Activated CD8-positive, alpha-beta memory T cell treated with anti-CD3 and anti-CD28 coated beads for 4 hours (primary cell): ENCODE results near the gene CRISPLD2.

Experiments used
- DNase-seq, 2 donors: peaks; one replicate each; pipeline ENCODE4 v3.0.0-alpha.2; 2020; ENCODE audit warnings: low read depth in 2 of 2

Gene CRISPLD2, protein sequence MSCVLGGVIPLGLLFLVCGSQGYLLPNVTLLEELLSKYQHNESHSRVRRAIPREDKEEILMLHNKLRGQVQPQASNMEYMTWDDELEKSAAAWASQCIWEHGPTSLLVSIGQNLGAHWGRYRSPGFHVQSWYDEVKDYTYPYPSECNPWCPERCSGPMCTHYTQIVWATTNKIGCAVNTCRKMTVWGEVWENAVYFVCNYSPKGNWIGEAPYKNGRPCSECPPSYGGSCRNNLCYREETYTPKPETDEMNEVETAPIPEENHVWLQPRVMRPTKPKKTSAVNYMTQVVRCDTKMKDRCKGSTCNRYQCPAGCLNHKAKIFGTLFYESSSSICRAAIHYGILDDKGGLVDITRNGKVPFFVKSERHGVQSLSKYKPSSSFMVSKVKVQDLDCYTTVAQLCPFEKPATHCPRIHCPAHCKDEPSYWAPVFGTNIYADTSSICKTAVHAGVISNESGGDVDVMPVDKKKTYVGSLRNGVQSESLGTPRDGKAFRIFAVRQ

DNA sequence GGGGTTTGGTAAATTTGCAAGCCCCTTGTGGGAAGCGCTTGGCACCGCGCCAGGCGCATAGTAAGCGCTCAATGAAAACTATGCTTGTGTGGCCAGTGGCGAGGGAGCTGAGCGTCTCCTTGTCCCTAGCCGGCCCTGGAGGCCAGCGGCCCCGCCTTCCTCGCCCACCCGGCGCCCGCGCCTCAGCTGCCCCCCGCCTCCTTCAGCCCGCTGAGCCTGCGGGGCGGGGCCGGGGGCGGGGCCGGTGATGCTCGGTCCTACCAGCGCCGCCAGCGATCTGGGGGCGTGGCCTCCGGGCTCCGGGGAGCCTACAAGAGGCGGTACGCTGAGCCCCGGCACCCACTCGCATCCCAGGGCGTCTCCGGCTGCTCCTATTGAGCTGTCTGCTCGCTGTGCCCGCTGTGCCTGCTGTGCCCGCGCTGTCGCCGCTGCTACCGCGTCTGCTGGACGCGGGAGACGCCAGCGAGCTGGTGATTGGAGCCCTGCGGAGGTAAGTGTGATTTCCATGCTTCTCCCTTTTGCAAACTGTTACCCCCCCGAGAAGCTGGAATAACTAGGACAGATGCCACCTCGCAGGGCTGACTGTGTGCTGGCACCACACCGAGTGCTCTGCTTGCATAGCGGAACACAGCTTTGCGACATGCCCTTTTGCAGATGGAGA is at the start of gene CRISPLD2:
Gene CRISPLD2 (plus strand): TSS at position 342 of the 661 bp plus-strand sequence. CDS start 18,511 bp downstream, outside the sequence.
- peak; percentile 60 to 69 for DNase-seq

DNA sequence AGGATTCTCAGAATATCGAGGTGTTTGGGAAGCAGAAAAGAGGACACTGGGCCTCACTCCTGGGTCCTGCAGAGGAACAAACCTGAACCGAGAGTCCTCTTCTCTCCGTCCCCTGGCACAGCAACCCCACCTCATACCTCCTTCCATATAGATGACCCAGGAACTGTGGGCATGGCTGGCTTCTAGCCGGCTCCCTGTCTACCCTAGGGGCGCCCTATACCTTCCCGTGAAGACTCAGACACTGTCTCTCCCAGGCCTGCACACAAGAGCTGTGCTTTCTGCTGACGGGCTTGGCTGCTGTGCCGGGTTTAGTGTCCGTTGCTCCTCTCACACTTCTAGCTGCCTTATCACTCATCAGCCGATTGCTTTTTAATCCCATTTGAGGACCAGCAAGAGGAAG is 46.5 kb upstream of the CRISPLD2 start:
- DNase-seq = no peak

DNA sequence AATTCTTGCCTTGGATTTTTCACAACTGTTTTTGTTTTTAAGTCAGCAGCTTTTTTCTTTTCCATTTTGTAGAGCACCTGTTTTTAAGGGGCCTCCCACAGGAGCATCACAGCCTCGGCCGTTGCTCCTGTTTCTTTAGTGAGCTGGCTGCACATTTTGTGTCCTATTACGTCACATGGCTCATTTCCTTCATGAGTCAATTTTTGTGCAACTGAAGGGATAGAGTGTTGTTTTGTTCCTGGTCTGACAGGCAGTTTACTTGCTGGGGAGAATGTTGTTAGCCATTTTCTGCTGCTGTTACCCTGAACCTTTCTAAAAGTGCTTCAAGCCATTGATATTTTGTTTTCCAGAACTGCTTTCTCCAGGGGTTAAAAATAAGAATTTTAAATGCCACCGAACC is 45.0 kb upstream of the CRISPLD2 start:
- DNase-seq = no peak

DNA sequence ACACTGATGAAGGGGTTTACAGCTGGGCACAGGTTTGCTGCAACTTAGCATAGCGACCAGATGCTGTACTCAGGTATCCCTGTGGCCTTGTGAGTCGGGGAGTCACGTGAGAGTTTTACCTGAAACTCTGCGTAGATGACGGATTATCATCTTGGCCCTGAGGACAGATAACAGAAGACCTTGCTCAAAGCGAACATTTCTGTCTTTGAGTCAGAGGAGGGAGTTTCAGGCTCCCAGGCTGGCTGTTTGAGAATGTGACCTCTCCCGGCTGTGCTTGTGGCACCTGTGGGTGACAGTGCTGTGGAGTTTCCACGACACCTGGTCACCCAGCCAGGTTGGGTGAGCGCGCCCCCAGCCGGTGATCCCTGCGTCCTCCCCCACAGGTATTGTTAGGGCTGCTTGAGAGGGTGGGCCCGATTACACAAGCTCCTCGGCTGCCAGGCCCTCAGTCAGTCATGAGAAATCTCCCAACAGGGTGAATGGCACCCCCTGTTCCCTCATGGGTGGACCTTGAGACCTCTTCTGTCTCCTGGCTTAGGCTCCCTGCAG is 44.4 kb upstream of the CRISPLD2 start:
- DNase-seq = no peak

DNA sequence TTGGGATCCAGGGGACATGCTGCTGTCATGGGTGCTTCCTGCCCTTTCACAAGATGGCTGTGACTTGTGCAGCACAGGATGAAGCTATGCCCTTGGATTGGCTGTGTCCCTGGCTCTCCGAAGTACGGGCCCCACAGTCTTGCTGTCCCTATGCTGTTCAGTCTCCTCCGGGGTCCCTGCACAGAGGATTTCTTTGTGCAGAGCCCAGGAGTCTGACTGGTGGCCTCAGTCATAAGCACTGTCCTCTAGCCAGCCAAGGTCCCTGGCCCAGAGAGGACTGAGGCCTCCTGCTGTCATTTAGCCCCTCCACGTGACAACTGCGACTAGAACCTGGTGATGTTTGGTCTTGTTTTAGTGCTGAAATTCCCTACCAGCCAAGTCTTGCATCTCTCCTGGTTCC is 42.4 kb upstream of the CRISPLD2 start:
- DNase-seq = no peak

DNA sequence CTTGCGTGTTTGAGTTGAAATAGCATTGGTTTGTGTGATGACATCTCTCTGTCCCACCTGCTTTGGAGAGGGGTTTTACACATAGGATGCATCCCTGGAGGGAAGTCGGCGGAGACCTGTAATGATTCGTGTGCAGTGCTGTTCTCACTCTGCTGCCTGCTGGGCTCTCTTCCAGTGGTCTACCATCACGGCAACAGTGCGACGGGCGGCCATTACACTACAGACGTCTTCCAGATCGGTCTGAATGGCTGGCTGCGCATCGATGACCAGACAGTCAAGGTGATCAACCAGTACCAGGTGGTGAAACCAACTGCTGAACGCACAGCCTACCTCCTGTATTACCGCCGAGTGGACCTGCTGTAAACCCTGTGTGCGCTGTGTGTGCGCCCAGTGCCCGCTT is 41.1 kb upstream of the CRISPLD2 start:
- no peak for DNase-seq

DNA sequence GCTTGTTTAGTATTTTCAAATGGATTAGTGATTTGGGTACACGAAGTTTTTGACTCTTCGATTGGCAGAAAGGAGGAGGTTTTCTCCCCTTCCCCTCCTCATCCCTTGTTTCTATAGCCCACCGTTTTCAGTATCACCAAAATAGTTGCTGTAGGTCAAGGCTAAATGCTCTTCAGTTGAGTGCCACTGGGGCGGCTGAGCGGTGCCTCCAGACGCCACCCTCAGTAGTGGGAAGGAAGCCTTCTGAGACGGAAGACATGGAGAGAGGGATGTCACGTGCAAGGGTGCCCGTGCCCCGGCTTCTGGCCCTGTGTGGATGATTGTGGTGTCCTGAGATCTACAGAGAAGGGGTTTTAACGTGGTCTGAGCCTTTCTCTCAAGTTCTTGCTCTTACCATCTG is 39.7 kb upstream of the CRISPLD2 start:
- DNase-seq = no peak

DNA sequence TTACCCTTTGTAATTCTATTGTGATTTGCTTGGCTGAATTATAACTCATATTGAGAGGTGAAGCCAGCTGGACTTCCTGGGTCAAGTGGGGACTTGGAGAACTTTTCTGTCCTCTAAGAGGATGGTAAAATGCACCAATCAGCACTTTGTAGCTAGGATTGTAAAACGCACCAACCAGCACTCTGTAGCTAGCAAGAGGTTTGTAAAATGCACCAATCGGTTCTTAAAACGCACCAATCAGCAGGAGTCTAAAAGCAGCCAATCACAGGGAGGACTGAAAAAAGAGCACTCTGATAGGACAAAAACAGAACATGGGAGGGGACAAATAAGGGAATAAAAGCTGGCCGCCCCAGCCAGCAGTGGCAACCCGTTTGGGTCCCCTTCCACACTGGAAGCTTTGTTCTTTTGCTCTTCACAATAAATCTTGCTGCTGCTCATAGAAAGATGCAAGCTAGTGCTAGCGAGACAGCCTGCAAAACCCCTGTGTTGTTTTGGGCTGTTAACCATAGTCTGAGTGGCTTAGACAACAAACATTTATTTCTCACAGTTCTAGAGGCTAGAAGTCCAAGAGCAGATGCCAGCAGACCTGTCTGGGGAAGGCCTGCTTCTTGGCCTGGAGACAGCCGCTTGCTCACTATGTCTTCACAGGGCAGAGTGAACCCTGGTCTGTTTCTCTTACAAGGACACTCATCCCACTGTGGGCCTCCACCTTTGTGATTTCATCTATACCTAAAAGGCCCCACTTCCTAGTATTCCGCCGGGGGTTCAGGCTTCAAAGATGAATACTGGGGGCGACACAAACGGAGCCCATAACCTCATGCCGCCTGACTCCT is 39.0 kb upstream of the CRISPLD2 start:
- DNase-seq = no peak

DNA sequence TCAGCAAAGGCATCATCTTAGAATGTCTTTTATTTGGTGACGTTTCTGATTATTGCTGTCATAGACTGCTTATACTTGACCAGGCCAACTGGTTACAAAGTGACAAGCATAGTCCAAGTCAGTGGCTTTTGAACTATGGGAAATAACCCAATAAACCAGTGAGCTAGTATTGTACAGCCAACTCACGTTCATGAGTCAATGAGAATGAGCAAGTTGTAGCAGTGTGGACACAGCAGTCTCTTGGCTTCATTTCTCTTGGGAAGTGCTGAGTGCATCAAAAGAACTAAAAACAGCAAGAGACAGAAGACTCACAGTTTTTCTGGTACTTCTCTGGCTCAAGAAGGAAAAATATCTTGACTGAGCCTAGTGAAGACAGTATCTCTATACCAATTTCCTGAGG is 36.9 kb upstream of the CRISPLD2 start:
- DNase-seq = no peak

DNA sequence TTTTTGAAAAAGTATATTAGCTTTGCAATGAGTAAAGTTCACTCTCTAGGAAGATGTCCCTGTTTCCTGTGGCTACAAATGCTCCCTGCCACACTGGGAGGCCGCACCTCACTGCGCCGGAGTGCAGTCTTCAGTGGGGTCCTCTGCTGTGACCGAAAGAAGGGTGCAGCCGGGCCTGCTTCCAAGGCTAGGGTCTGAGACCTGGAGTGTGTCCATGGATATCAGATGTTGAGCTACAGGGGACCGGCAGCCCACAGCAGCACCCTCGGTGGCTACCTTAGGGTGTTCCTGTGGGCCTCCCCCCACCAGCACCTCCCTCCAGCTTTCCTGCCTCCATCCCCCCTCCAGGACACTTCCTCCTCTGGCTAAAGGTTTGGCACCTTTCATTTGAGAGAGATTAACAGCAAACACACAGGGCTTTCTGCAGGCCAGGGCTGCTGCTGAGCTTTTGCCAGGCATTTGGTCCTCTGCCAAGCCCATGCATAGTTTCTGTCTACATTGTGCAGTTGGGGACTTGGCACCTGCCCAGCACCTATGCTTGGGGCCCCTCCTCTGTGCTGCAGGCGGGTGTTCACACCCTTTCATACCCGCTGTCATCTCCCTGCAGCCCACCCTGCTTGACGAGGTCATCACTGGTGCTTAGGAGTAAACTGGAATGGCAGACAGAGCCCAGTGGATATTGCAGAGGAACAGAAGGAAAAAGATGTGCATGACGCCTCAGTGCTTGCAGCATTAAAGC is 33.8 kb upstream of the CRISPLD2 start:
- no peak for DNase-seq

DNA sequence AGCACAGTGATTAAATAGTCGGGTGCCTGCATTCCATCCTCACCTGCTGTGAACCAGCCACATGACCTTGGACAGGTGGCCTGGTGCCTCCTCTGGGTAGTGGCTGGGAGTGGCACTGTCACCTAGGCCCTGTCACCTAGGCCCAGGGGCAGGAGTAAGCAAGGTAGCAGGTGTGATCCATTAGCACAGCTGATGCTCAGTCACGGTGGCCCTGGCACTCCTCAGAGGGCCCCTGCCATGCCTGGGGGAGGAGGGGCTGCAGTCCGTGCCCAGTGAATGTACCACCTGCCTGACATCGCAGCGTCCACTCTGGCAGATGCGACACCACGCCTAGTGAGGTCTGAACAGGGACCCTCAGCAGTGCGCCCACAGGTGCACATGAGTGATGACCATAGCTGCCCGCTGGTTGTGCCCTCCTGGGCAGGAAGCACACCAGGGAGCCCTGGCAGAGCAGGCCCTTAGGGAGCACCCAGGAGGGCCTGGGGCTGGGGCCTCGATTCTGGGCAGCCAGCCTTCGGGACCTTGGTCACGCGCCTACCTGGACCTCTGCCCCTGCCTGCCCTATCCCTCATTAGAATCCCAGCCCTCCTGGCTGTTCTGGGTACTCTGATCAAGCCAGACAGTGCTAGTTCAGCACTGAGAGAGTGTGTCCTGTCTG is 33.1 kb upstream of the CRISPLD2 start:
- DNase-seq = no peak

DNA sequence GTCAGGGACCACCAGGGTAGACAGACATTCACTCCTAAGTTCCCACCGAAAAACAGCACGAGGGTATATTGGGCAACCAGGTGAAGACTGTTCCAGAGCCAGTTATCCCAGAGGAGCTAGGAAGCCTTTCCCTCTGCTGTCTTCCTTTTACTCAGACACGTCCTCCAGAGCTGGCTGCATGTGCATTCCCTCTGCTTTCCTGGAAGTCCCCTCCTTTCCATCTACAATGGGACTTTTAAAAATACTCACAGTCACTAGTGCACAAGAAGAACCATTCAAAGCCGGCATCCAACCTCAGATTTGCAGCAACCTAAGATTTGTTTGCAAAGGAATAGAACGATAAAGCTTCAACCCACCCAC is 32.5 kb upstream of the CRISPLD2 start:
- no peak for DNase-seq

DNA sequence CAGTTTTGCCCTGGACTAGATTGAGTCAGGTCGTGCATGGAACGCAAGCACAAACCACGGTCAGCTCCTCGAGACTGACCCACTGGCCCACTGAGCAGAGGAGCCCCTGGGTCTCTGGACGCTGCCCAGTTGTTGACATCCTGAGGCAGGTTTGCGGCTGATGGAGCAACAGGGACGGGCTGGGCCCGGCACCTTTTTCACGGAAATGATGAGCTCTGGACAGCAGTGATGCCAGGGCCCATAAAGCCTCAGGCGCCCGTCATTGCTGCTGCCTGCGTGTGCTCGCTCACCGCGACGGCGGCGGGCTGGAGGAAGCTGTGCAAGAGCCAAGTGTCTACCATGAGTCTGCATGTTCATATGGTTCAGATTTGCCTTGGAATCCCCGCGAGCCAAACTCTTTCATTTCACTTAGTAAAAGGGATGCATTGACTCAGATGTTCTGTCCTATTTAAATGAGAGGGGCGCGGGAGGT is 30.8 kb upstream of the CRISPLD2 start:
- no peak for DNase-seq

DNA sequence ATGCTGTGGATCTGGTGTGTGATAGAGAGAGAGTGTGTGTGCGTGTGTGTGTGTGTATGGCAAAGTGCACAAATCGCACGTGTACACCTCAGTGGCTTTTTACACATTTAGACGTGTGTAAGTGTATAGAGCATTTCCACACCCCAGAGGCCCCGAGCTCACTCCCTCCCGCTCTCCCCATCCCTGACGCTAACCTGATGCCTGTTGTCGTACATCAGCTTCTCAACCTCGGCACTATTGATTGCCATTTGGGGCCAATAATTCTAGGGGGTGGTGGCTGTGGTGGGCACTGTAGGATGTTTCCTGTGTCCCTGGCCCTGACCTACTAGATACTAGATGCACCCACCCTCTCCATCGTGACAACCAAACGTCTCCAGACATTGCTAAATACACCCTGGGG is 30.4 kb upstream of the CRISPLD2 start:
- DNase-seq = no peak

DNA sequence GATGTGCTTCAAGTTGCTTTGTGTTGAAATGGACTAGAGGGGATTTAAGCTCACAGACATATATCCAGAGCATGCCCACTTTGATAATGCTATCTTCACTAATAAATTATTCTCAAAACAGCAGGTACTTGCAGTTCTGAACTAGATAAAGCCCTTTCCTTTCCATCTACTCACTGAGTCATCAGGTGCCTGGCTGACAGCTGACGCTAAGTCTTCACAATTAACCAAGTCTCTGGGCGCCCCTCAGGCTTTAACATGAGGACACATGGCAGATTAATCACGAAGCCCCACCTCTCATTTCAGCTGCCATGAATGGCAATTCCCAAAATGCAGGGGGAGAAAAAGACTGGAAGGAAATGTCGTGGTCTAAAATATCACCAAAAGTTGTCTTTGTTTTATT is 29.5 kb upstream of the CRISPLD2 start:
- DNase-seq = no peak

DNA sequence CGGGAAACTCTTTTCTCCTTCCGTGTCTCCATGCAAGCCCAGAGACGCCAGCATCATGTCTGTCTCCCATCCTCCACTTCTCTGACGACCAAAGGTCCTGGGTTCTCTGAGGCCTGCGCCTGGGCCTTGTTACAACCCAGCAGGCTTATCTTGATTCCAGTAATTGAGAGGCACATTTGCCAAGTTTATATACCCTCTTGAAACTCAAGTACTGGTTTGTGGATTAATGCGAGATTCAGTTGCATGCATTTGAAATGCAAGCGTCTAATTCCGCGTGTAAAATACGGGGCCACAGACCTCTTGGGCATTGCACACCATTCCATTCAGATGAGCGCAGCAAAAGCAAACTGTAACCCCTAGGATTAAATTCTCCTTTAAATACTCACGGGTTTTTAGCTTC is 28.7 kb upstream of the CRISPLD2 start:
- no peak for DNase-seq

DNA sequence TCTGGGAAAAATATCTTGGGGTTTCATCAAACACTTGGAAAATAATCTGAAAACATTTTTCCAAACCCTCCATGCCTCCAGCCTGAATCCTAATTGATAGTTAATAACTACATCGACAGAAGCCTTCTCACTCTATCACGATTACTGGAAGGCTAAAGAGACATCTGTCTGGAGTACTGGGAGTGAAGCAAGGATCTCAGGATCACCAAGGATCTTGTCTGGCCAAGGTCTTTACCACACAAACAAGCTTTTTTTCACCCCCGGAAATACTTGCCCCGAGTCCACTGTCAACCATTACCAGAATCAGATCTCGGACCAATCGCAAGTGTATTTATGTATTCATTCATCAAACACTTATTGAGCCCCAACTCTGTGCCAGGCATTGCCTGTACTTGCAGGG is 28.3 kb upstream of the CRISPLD2 start:
- DNase-seq = no peak

DNA sequence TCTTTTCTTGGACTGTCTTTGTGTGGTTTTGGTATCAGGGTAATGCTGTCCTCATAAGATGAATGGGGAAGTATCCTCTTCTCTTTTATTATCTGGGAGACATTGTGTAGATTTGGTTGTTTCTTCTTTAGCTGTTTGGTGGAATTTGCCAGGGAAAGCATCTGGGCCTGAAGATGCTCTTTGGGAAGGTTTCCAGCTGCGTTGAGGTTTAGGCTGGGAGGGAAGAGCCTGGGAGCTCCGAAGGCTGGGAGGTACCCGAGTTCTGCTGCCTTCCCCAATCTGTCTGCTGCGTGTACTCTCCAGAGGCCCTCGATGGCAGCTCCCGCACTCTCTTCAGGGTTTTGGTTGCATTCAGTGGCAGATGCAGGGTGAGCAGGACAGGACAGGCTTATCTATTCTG is 25.6 kb upstream of the CRISPLD2 start:
- DNase-seq = no peak

DNA sequence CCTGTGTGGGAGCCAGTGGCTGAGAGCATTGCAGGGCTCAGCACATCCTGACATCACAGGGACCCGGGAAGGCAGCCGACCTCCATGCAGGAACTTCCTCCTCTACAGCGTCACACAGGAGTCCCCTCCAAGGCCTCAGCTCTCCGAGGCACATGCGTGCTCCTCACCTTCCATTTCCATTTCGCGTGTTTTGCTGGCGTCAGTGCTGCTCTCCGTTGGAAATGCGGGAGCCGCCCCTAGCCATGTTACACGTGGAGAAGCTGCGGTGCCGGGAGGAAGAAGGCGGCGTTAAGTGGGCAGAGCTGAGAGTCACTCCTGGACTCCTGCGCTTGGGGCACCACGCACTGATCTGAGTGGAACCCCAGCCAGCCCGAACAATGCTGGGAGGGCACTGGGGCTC is 25.2 kb upstream of the CRISPLD2 start:
- DNase-seq = no peak

DNA sequence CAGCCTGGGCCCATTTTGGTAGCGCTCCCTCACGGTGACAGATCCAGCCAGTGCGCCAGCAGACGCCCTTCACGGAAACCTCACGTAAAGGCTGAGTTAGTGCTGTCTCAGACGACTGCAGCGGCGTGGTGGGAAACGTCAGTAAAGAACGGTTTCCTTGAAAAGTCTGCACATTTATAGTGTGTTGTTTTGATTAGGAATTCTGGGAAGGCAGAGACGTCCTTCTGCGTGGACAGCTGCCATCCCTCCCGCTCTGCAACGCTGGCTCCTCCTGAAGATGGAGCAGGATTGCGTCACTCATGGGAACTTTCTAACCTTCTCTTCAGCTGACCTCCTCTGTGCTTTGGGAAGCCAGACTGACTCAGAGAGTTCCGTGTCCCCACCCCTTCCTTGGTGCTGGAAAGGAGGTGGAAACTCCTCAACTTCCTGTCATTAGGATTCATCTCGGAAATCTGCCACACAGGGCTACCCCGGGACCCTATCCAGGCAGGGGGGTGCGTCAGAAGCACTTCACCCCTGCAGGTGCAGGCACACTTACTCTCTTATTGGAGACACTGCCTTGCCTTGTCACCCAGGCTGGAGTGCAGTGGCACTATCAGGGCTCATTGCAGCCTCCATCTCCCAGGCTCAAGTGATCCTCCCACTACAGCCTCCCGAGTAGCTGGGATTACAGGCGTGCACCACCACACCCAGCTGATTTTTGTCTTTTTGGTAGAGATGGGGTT is 24.3 kb upstream of the CRISPLD2 start:
- no peak for DNase-seq
